SK-N-SH treated with all-trans-retinoic acid at 6 μM for 48 hours (cell line): ENCODE measurements around the gene LIMK1.

Experiments used
- ARNTL ChIP-seq: fragments of 450-650 bp; formaldehyde crosslinking; IDR thresholded peaks from 2 replicates; pipeline ENCODE4 v1.5.0; 2020; ENCODE audit warnings: low read depth, mild to moderate bottlenecking, moderate library complexity, borderline replicate concordance
- GLIS3 ChIP-seq: fragments of 250-450 bp; sonication (Bioruptor Pico); IDR thresholded peaks from 2 replicates; pipeline ENCODE4 v1.5.0; 2020; ENCODE audit warnings: mild to moderate bottlenecking, moderate library complexity
- PPARA ChIP-seq: fragments of 250-450 bp; sonication (Bioruptor Pico); IDR thresholded peaks from 2 replicates; pipeline ENCODE4 v1.5.0; 2020; ENCODE audit warnings: mild to moderate bottlenecking, borderline replicate concordance
- SNAI2 ChIP-seq: fragments of 250-450 bp; sonication (Bioruptor Pico); IDR thresholded peaks from 2 replicates; pipeline ENCODE4 v1.5.0; 2020; ENCODE audit warnings: mild to moderate bottlenecking, moderate library complexity
- ZNF70 ChIP-seq: fragments of 450-650 bp; formaldehyde crosslinking; IDR thresholded peaks from 2 replicates; pipeline ENCODE4 v1.5.0; 2020; ENCODE audit warnings: mild to moderate bottlenecking, moderate library complexity

GRCh38 chr7:74057216-74057925 is 26.2 kb upstream of the LIMK1 start:
- TF ChIP-seq SNAI2 (CRISPR knock-in tag) (no peak), GLIS3 (CRISPR knock-in tag) (no peak), PPARA (CRISPR knock-in tag) (no peak), ZNF70 (CRISPR knock-in tag) (no peak), ARNTL (CRISPR knock-in tag) (no peak)
